Measurements from ENCODE around the gene NCBP2L. TPM values are rescaled to one million over a fixed set of nuclear protein-coding genes. Genes with fewer than 3 reads are reported as not detected.

NCBP2L gene
- total and polyA plus RNA-seq, 2 of the 8 experiments (the other 6 are each of a cell fraction or from before 2014, with no cell fraction given), result not detected

- TF ChIP-seq EP300 (IDR thresholded peaks at IDR 0.05; ENCODE audit: borderline replicate concordance in 1 of 2, low read depth in 2 of 2, low read length in 2 of 2) (no peak), BRCA1 (IDR thresholded peaks at IDR 0.05; ENCODE audit: low read depth, low read length) (no peak), SAP30 (IDR thresholded peaks at IDR 0.05; ENCODE audit: insufficient read depth, insufficient replicate concordance, low read length) (no peak), EZH2 (IDR thresholded peaks at IDR 0.05; ENCODE audit: low read depth, low read length, severe bottlenecking) (peak; percentile 57), SUZ12 (IDR thresholded peaks at IDR 0.05; ENCODE audit: low read length) (peak; percentile 61)
Observed at GRCh38 chrX:107775000-107775733, 2.4 kb upstream of the NCBP2L start (continued).
